ENCODE measurements around the gene APBB1.

Gene APBB1

GRCh38 chr11:6353367-6353987, 65.4 kb downstream of the APBB1 start:
- in situ Hi-C loops (cut with MboI; ENCODE audit: low sequenced_read_pairs), result no loop called here

- in situ Hi-C loops (cut with MboI; ENCODE audit: low sequenced_read_pairs), result no loop called here
Measured at GRCh38 chr11:6351782-6352382, 67.0 kb downstream of the APBB1 start.

- in situ Hi-C loops (cut with MboI; ENCODE audit: low sequenced_read_pairs), result no loop called here
Measured at GRCh38 chr11:6350486-6350885, 68.4 kb downstream of the APBB1 start.

GRCh38 chr11:6350043-6350442, 68.9 kb downstream of the APBB1 start:
- in situ Hi-C loops (cut with MboI; ENCODE audit: low sequenced_read_pairs), result no loop called here

GRCh38 chr11:6345366-6345765, 73.5 kb downstream of the APBB1 start:
- in situ Hi-C loops (cut with MboI; ENCODE audit: low sequenced_read_pairs), result loop anchor here (25.0 kb wide), 1 partner anchor 333 kb away; the partner anchor contains the start of gene OR56A4

Measured in HL-60/S4 (cell line).